IgD-negative memory B cell (primary cell): ENCODE measurements around the gene FHDC1. TPM values are rescaled to one million over a fixed set of nuclear protein-coding genes. Genes with fewer than 3 reads are reported as not detected.
A peak's percentile ranks its signal among the peaks of the same experiment; 100 is the strongest.

Experiments used
- H3K27ac Mint-ChIP-seq, 3 donors: one replicate each; pipeline ENCODE4 v1.8.0; 2020 to 2022; ENCODE audit warnings: mild to moderate bottlenecking in 3 of 3, mixed read lengths in 3 of 3, moderate library complexity in 1 of 3
- H3K27me3 Mint-ChIP-seq: one replicate; pipeline ENCODE4 v1.8.0; 2021; ENCODE audit warnings: mixed read lengths
- H3K36me3 Mint-ChIP-seq: one replicate; pipeline ENCODE4 v1.8.0; 2020; ENCODE audit warnings: mild to moderate bottlenecking, mixed read lengths
- H3K4me1 Mint-ChIP-seq, 3 donors: one replicate each; pipeline ENCODE4 v1.8.0; 2020 to 2022; ENCODE audit warnings: mixed read lengths in 3 of 3, mild to moderate bottlenecking in 1 of 3
- H3K4me3 Mint-ChIP-seq, 4 donors: one replicate each; pipeline ENCODE4 v1.8.0; 2020 to 2022; ENCODE audit warnings: mild to moderate bottlenecking in 4 of 4, mixed read lengths in 4 of 4, moderate library complexity in 3 of 4
- H3K9me3 Mint-ChIP-seq, 3 donors: one replicate each; pipeline ENCODE4 v1.8.0; 2020 to 2021; ENCODE audit warnings: mixed read lengths in 3 of 3, mild to moderate bottlenecking in 1 of 3
- polyA plus RNA-seq: library from polyadenylated mRNA; unstranded; fragments of 300-500 nt; fragmentation: Illumina TruSeq; gene quantifications from one replicate; pipeline ENCODE4 v1.2.3, GENCODE V29; 2021

FHDC1 gene
- polyA plus RNA-seq, 1 donor from 2014 or later, result 0.06 TPM

GRCh38 chr4:152919826-152920225 lies 16.3 kb upstream of the FHDC1 start:
- Mint-ChIP-seq H3K4me1 (no peaks in the 10 kb centered on the region), H3K9me3 (peaks cover 0 to 9% (median 5%) of the 10 kb centered on the region in 3 donors), H3K27ac (peak overlapping the region in 1 of 3 donors; percentile 50), H3K4me3 (peak overlapping the region in 1 of 4 donors; percentile 28), H3K36me3 (peaks cover 5% of the 10 kb centered on the region), H3K27me3 (no peaks in the 10 kb centered on the region)

GRCh38 chr4:152920768-152921167 lies 15.4 kb upstream of the FHDC1 start:
- Mint-ChIP-seq H3K36me3 (peaks cover 5% of the 10 kb centered on the region), H3K4me1 (no peaks in the 10 kb centered on the region), H3K4me3 (no peak overlapping the region), H3K27ac (no peak overlapping the region), H3K9me3 (peaks cover 0 to 9% (median 5%) of the 10 kb centered on the region in 3 donors), H3K27me3 (no peaks in the 10 kb centered on the region)

- peaks cover 8% of the 10 kb centered on the region for H3K36me3 Mint-ChIP-seq
- H3K27ac Mint-ChIP-seq, result no peak overlapping the region
- no peaks in the 10 kb centered on the region for H3K27me3 Mint-ChIP-seq
- peaks cover 0 to 9% (median 5%) of the 10 kb centered on the region in 3 donors for H3K9me3 Mint-ChIP-seq
- H3K4me3 Mint-ChIP-seq, result no peak overlapping the region
- H3K4me1 Mint-ChIP-seq, result no peaks in the 10 kb centered on the region
Measured at GRCh38 chr4:152921284-152921683, 14.8 kb upstream of the FHDC1 start.

GRCh38 chr4:152925851-152926250 lies 10.3 kb upstream of the FHDC1 start:
- H3K27ac Mint-ChIP-seq, result no peak overlapping the region
- no peaks in the 10 kb centered on the region for H3K9me3 Mint-ChIP-seq
- H3K27me3 Mint-ChIP-seq, result peaks cover 3% of the 10 kb centered on the region
- peaks cover 4% of the 10 kb centered on the region for H3K36me3 Mint-ChIP-seq
- H3K4me3 Mint-ChIP-seq, result no peak overlapping the region
- H3K4me1 Mint-ChIP-seq, result peaks cover 0 to 6% (median 4%) of the 10 kb centered on the region in 3 donors

GRCh38 chr4:152926959-152927358 lies 9.2 kb upstream of the FHDC1 start:
- H3K4me3 Mint-ChIP-seq, result no peak overlapping the region
- peaks cover 0 to 6% (median 4%) of the 10 kb centered on the region in 3 donors for H3K4me1 Mint-ChIP-seq
- H3K9me3 Mint-ChIP-seq, result no peaks in the 10 kb centered on the region
- H3K27ac Mint-ChIP-seq, result no peak overlapping the region
- H3K36me3 Mint-ChIP-seq, result peaks cover 4% of the 10 kb centered on the region
- peaks cover 4% of the 10 kb centered on the region for H3K27me3 Mint-ChIP-seq

GRCh38 chr4:152927737-152928136 lies 8.4 kb upstream of the FHDC1 start:
- no peak overlapping the region for H3K27ac Mint-ChIP-seq
- H3K4me3 Mint-ChIP-seq, result no peak overlapping the region
- H3K27me3 Mint-ChIP-seq, result peaks cover 4% of the 10 kb centered on the region
- peaks cover 0 to 1% (median 0%) of the 10 kb centered on the region in 3 donors for H3K9me3 Mint-ChIP-seq
- peaks cover 4% of the 10 kb centered on the region for H3K36me3 Mint-ChIP-seq
- H3K4me1 Mint-ChIP-seq, result peaks cover 0 to 6% (median 4%) of the 10 kb centered on the region in 3 donors

GRCh38 chr4:152928286-152928685 lies 7.8 kb upstream of the FHDC1 start:
- Mint-ChIP-seq H3K4me1 (peaks cover 0 to 6% (median 4%) of the 10 kb centered on the region in 3 donors), H3K9me3 (peaks cover 0 to 2% (median 0%) of the 10 kb centered on the region in 3 donors), H3K27me3 (peaks cover 4% of the 10 kb centered on the region), H3K4me3 (no peak overlapping the region), H3K27ac (no peak overlapping the region), H3K36me3 (peaks cover 4% of the 10 kb centered on the region)

- peaks cover 4% of the 10 kb centered on the region for H3K36me3 Mint-ChIP-seq
- H3K9me3 Mint-ChIP-seq, result peaks cover 0 to 2% (median 0%) of the 10 kb centered on the region in 3 donors
- H3K27ac Mint-ChIP-seq, result no peak overlapping the region
- no peak overlapping the region for H3K4me3 Mint-ChIP-seq
- peaks cover 13% of the 10 kb centered on the region for H3K27me3 Mint-ChIP-seq
- H3K4me1 Mint-ChIP-seq, result peaks cover 4 to 6% (median 6%) of the 10 kb centered on the region in 3 donors
Measured at GRCh38 chr4:152929888-152930287, 6.2 kb upstream of the FHDC1 start.

GRCh38 chr4:152935143-152935542 lies 980 bp upstream of the FHDC1 start:
- H3K36me3 Mint-ChIP-seq, result no peaks in the 10 kb centered on the region
- H3K4me1 Mint-ChIP-seq, result peaks cover 10 to 20% (median 19%) of the 10 kb centered on the region in 3 donors
- peaks cover 35% of the 10 kb centered on the region for H3K27me3 Mint-ChIP-seq
- peaks cover 0 to 2% (median 0%) of the 10 kb centered on the region in 3 donors for H3K9me3 Mint-ChIP-seq
- no peak overlapping the region for H3K27ac Mint-ChIP-seq
- peak overlapping the region; percentile 81 to 94 (median 88) for H3K4me3 Mint-ChIP-seq

- peaks cover 0 to 2% (median 0%) of the 10 kb centered on the region in 3 donors for H3K9me3 Mint-ChIP-seq
- H3K27ac Mint-ChIP-seq, result no peak overlapping the region
- H3K4me1 Mint-ChIP-seq, result peaks cover 10 to 20% (median 19%) of the 10 kb centered on the region in 3 donors
- peak overlapping the region; percentile 69 to 88 (median 83) for H3K4me3 Mint-ChIP-seq
- no peaks in the 10 kb centered on the region for H3K36me3 Mint-ChIP-seq
- H3K27me3 Mint-ChIP-seq, result peaks cover 34% of the 10 kb centered on the region
Measured at GRCh38 chr4:152936446-152937335, 568 bp downstream of the FHDC1 start.

- peaks cover 34% of the 10 kb centered on the region for H3K27me3 Mint-ChIP-seq
- H3K36me3 Mint-ChIP-seq, result no peaks in the 10 kb centered on the region
- no peak overlapping the region for H3K27ac Mint-ChIP-seq
Measured at GRCh38 chr4:152937336-152938236, 1.5 kb downstream of the FHDC1 start.

GRCh38 chr4:152938237-152938947 lies 2.3 kb downstream of the FHDC1 start:
- peak overlapping the region; percentile 84 to 90 (median 88) for H3K4me3 Mint-ChIP-seq
- H3K9me3 Mint-ChIP-seq, result no peaks in the 10 kb centered on the region
- peaks cover 10 to 20% (median 19%) of the 10 kb centered on the region in 3 donors for H3K4me1 Mint-ChIP-seq
- H3K27ac Mint-ChIP-seq, result no peak overlapping the region
- H3K36me3 Mint-ChIP-seq, result no peaks in the 10 kb centered on the region
- peaks cover 34% of the 10 kb centered on the region for H3K27me3 Mint-ChIP-seq

More at GRCh38 chr4:152937336-152938236, 1.5 kb downstream of the FHDC1 start:
- Mint-ChIP-seq H3K4me1 (peaks cover 10 to 20% (median 19%) of the 10 kb centered on the region in 3 donors), H3K4me3 (peak overlapping the region; percentile 84 to 90 (median 88)), H3K9me3 (peaks cover 0 to 2% (median 0%) of the 10 kb centered on the region in 3 donors)

GRCh38 chr4:152939621-152940020 lies 3.5 kb downstream of the FHDC1 start:
- peaks cover 27% of the 10 kb centered on the region for H3K27me3 Mint-ChIP-seq
- H3K4me3 Mint-ChIP-seq, result peak overlapping the region in 1 of 4 donors; percentile 87
- H3K9me3 Mint-ChIP-seq, result no peaks in the 10 kb centered on the region
- no peak overlapping the region for H3K27ac Mint-ChIP-seq
- no peaks in the 10 kb centered on the region for H3K36me3 Mint-ChIP-seq
- H3K4me1 Mint-ChIP-seq, result peaks cover 10 to 18% (median 17%) of the 10 kb centered on the region in 3 donors

- Mint-ChIP-seq H3K27ac (no peak overlapping the region), H3K9me3 (no peaks in the 10 kb centered on the region), H3K4me3 (peak overlapping the region in 1 of 4 donors; percentile 13), H3K36me3 (no peaks in the 10 kb centered on the region), H3K27me3 (peaks cover 20% of the 10 kb centered on the region), H3K4me1 (peaks cover 6 to 11% (median 10%) of the 10 kb centered on the region in 3 donors)
Measured at GRCh38 chr4:152940461-152940860, 4.3 kb downstream of the FHDC1 start.
